ENCODE data around the gene DKK3.

Gene DKK3

DNA sequence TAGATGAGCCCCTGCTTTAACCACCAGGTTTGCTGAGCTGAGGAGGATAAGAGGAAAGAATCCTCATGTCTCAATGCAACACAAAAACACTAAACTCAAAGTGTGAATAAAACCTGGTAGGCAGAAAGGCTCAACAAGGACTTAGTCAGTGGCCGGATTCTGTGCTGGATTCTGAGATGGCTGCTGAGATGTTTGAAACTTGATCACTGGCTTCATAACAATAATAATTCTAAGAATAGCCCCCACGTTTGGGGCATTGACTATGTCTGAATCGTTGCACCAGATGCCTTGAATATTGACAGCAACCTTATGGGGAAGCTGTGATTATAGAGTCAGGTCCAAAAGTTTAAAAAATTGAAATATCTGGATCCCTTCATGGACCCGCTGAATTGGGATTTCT, 4.6 kb downstream of the DKK3 start:
- no peak for DNase-seq (ENCODE audit: low read depth in 3 of 3)

- no peak for DNase-seq (ENCODE audit: low read depth in 3 of 3)
These were observed 5.1 kb downstream of the DKK3 start for GRCh38 chr11:12003336-12003735.

- DNase-seq (ENCODE audit: low read depth in 3 of 3), result no peak
These were observed 7.2 kb downstream of the DKK3 start for GRCh38 chr11:12001186-12001585.

DNA sequence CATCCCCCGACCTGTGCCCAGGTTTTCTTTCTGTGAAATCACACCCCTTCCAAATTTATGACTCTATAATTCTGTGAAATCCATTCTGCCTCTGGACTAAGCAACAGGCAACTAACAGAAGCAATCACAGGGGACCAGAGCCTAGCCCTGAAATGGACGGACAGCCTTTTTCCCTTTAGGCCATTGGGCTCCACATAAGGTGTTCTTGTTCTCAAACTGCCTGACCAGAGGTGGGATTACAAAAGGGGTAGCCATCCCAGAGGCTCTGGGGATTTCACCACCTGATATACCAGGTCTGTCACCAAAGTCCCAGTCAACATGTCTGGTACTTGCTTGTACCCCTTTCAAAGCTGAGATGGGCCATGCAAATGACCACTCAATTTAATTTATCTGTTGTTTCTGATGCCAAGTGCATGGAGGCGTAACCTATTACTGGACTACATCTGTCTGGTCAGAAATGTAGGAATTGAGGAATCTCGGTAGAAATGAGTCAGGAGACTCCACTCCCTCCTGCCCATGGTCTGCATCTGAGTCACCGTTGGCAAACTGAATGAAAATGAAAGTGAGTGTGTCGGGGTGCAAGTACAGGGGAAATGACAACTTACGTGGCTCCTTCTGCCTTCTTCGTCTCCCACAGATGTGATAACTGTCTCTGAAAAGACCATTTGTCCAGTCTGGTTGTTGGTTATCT, 10.2 kb downstream of the DKK3 start:
- no peak for DNase-seq (ENCODE audit: low read depth in 3 of 3)

DNA sequence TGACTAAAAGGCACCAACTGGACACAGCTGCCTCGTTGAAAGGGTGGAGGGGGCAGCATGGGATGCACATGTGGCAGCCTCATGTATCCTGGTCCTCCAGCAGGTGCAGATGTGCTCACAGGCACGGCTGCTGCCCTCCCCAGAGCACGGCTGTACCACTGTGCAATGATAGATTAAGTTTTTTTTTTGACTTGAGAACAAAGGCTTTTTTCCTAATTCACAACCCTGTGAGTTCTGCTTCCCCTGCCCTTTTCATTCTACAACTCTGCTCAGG, 11.4 kb downstream of the DKK3 start:
- DNase-seq (ENCODE audit: low read depth in 3 of 3), result no peak

DNA sequence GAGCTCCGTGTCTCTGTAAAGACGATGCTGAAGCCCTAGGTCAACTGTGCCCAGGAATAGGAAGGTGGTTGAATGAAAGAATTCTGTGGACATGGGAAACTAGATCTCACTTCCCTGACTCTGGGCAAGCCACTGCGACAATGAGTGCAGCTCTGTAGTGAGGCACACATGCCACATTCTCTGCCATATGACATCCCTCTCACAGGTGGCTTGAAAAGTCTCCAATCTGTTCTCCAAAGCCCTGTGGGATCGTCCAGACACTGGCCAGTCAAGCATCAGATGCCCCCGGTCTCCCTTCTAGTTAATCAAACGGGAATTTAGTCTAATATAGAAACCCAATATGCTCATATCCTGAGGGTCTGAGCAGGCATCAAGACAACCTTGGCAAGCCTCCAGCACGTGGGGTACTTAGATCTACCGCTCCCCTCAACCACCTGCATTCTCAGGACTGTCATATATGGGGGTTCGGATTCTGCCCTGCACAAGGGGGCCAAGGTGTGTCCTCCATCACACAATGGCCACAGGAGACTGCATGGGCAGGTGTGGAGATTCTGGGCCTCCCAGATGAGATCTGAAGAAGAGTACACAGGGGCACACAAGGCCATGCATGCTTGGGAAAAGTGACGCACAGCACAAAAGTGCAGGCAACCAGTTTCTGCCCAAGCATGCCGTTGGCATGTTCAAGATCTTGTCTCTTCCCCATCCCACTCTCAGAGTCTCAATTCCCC, 11.9 kb downstream of the DKK3 start:
- DNase-seq (ENCODE audit: low read depth in 3 of 3), result no peak

GRCh38 chr11:11995601-11996000, 12.8 kb downstream of the DKK3 start:
- no peak for DNase-seq (ENCODE audit: low read depth in 3 of 3)

GRCh38 chr11:11993839-11994238, 14.6 kb downstream of the DKK3 start:
- DNase-seq (ENCODE audit: low read depth in 3 of 3), result no peak

DNA sequence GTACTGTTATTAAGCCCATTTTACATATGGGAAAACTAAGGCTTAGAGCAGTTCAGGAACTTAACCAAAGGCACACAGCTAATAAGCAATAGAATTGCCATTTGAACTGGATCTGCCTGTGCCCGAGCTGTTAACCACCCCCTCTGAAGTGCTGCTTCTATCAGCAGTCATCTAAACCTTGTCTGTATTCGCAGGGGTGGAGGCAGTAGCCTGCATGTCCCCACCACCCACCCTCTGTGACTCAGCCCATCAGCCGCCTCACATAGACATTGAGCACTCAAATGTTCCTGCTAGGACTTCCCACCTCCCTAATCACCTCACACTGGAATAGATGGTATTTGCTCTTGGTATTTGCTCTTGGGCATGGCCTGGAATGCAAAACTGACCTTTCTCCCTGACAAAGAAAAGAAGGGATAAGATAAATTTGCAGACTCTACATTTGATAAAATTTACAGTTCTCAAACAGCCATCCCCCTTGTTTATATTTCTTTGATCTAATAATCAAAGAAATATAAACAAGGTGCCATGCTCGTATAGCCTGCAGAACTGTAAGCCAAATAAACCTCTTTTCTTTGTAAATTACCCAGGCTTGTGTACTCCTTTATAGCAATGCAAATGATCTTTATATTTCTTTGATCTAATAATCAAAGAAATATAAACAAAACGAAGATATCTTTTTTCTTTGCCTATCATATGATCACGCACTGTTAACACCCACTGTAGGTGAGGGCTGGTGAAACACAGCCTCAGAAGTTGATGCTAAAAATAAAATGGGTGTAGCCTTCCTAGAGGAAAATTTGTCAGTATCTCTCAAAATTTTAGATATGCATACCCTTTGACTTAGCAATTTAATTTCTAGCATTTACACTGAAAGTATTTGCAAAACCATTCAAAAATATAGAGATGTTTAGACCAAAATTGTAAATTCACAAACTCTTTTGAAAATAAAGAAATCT, 15.9 kb downstream of the DKK3 start:
- DNase-seq (ENCODE audit: low read depth in 3 of 3), result no peak

DNA sequence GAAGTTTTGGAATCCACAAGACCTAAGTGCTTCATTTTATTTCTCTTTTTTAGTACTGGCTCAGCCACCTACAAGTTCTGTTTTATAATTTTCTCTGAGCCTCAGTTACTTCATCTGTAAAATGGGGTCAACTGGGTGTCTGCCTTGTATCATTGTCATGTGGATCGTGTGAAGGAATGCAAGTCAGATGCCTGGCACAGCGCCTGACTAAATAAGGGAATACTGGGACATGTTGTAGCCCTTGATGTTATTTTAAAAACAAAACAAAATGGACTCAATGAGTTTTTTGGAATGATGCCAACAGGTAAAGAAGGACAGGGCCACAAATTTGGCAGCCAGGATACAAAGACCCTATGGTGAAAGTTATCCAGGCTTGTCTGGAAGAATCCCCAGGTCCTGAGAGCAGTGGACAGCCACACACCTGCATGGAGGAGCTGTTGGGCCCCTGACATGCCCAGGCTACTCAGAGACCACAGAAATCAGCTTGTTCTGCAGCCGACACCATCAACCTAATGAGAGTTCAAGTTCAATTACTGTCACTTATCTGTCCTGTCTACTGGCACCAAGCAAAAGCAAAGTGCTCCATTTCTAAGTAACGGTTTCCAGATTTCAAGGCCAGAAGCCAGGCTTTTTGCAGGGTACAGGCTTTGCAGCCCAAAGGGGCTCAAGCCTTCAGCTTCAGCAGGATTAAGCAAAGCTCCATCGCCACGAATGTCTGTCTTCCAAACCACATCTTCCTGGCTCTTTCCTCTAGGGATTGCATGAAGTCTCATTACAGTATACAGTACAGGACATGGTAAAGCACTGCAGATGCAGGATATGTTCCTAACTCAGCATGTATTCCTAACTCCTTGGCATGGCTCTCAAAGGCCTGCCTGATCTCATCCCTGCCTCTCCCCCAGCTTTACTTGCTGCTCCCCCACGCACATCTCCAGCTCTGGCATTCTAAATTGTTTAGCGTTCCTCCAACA, 18.4 kb downstream of the DKK3 start:
- DNase-seq (ENCODE audit: low read depth in 3 of 3), result no peak

- no peak for DNase-seq (ENCODE audit: low read depth in 3 of 3)
These were observed 19.7 kb downstream of the DKK3 start for GRCh38 chr11:11988681-11989261.

DNA sequence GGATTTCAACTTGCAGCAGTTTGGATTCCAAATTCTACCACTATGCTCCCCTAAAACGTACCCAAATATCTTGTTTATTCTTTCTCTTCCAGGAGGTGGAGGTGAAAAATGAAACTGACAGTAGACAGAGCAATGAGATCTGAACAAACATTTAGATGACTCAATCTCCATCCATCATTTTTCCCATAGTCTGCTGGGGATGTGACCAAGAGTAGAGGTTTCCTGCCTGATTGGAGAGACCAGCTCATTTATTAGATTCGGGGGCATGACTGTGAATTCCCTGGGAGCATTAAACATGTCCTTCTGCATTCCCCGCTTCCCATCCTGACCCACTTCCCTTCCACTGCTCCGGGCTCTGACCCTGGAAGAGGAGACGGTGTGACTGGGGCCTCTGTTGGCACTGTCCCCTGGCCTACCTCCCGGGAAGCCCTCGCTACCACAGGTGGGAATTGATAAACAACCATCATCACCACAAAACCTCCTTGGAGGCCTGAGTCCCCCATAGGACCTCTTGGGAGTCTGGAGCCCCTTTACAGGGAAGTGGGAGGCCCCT, 20.3 kb downstream of the DKK3 start:
- DNase-seq (ENCODE audit: low read depth in 3 of 3), result no peak

DNA sequence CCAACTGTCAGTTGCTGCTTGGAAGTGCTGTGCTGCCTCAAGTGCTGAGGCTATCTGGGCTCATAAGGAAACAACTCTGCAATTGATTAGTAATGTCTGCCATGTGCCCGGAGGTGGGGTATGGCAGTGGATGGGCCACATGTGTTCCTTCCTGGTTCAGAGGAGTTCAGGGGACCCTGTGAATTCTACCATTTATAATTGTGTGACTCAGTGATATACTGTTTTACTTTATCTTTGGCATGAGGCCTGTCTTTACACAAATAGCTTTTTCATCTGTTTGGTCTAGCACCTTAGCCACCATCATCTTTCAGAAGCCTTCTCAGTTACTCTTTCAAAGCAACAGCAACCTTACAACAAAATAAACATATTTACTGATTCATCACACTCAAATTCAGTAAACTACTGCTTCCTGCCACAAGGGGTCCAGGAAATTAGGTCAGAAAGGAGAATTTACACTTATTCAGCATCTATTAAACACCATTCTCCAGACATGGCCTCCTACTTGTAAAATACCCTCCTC, 20.9 kb downstream of the DKK3 start:
- no peak for DNase-seq (ENCODE audit: low read depth in 3 of 3)

DNA sequence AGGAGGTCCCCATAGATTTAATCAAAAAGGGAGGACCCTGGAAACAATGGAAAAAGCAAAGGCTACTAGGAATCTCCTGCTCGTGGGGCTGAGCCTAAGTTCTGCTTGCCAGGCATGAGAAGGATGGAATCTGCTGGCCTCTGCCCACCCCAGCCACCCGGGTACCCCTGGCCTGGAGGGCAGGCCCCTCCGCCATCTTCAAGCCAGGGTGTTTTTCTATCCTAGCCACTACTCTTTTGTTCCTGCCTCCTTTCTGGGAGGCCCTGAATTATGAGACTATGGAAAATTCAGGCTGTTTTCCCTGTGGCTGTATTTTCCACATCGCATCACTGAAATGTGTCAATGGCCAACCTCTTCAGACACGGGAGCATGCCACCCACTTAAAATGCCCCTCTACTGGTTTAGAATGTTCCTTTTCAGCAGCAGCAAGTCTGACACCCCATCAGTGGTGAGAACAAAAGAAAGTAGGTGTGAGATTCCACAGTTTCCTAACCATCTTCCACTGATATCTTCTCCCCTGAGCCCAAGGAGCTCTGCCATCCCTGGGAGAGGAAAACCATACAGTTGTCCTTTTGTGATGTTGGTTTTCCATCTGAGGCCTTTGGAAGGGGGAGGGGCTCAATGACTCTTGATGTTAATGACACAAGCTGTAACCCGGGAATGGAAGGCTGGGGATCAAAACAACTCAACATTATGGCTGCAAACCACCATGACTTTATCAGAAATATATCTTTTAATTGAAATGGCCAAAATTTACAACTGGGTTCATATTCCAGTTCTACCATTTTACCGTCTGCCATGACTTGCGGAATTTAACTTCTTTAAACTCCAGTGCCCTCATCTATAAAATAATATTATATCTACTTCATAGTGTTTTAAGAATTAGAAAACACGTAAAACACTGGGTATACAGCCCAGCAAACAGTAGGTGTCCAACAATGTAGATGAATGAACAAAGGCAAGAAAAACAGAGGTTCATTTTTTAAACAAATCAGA, 22.2 kb downstream of the DKK3 start:
- no peak for DNase-seq (ENCODE audit: low read depth in 3 of 3)

GRCh38 chr11:11985016-11985715, 23.3 kb downstream of the DKK3 start:
- DNase-seq (ENCODE audit: low read depth in 3 of 3), result no peak

DNA sequence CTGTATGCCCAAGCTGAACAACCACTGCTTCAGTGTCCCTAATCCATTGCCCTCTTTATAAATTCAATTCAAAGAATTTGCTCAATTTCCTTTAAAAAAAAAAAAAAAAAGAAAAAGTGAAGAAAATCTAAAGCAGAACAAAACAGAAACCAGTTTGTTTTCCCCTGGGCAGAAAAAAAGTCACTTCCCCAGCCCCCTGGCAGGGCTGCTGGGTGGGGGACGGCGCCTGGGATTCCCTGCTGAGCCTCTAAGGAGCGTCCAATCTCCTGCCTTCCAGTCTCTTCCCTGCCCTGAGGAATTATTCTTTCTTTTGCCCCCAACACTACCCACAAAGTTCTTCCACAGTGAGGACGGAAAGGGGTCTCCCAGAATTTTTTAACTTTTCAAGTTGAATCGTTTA, 23.9 kb downstream of the DKK3 start:
- no peak for DNase-seq (ENCODE audit: low read depth in 3 of 3)

GRCh38 chr11:11983427-11983826, 25.0 kb downstream of the DKK3 start:
- DNase-seq (ENCODE audit: low read depth in 3 of 3), result no peak

DNA sequence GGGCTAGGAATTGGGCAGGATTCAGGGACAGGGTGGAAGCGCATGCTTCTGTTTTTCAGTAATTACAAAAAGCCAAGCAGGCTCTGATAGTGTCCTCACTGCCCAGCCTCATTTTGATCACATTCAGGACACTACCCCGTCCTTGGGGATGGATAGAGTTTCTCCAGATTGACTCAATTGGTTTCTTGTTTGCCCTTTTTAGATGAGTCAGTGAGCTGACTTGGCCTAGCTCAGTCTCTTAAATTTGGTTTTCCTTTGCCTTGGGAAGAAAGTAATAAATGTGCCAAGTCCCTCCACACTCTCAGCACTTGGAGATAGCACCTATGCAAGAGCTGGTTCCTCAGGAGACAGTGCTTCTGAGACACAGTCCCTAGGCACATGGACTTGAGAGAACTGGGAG, 25.5 kb downstream of the DKK3 start:
- no peak for DNase-seq (ENCODE audit: low read depth in 3 of 3)

- DNase-seq (ENCODE audit: low read depth in 3 of 3), result no peak
These were observed 26.0 kb downstream of the DKK3 start for GRCh38 chr11:11982461-11982860.
